GM18520 (cell line): Measurements from ENCODE around the gene PRKN.

Experiments
- ATAC-seq: cut with Tn5 transposase; IDR thresholded peaks from one replicate; pipeline ENCODE4 v1.9.1; 2021; ENCODE audit not compliant: unreplicated experiment

PRKN gene

GRCh38 chr6:162256361-162256760 lies 471.2 kb downstream of the PRKN start:
- ATAC-seq = no peak

- ATAC-seq = no peak
These were observed 476.3 kb downstream of the PRKN start for GRCh38 chr6:162251257-162251656.

GRCh38 chr6:162249907-162250642 lies 477.5 kb downstream of the PRKN start:
- no peak for ATAC-seq

- ATAC-seq = no peak
These were observed 481.6 kb downstream of the PRKN start for GRCh38 chr6:162245830-162246420.

GRCh38 chr6:162244031-162244430 lies 483.5 kb downstream of the PRKN start:
- ATAC-seq = no peak

- ATAC-seq = no peak
These were observed 484.7 kb downstream of the PRKN start for GRCh38 chr6:162242915-162243314.

- ATAC-seq = no peak
These were observed 488.2 kb downstream of the PRKN start for GRCh38 chr6:162239330-162239729.

GRCh38 chr6:162238675-162239074 lies 488.9 kb downstream of the PRKN start:
- ATAC-seq = no peak

- no peak for ATAC-seq
These were observed 490.2 kb downstream of the PRKN start for GRCh38 chr6:162237331-162237730.

GRCh38 chr6:162234631-162235030 lies 492.9 kb downstream of the PRKN start:
- ATAC-seq = no peak

- ATAC-seq = no peak
These were observed 497.3 kb downstream of the PRKN start for GRCh38 chr6:162230147-162230752.

- no peak for ATAC-seq
These were observed 498.5 kb downstream of the PRKN start for GRCh38 chr6:162229093-162229492.

- no peak for ATAC-seq
These were observed 500.8 kb downstream of the PRKN start for GRCh38 chr6:162226803-162227202.

- ATAC-seq = no peak
These were observed 505.0 kb downstream of the PRKN start for GRCh38 chr6:162222521-162222920.

GRCh38 chr6:162220876-162221275 lies 506.7 kb downstream of the PRKN start:
- no peak for ATAC-seq

GRCh38 chr6:162219266-162219665 lies 508.3 kb downstream of the PRKN start:
- ATAC-seq = no peak

GRCh38 chr6:162217811-162218493 lies 509.6 kb downstream of the PRKN start:
- no peak for ATAC-seq

GRCh38 chr6:162217058-162217457 lies 510.5 kb downstream of the PRKN start:
- ATAC-seq = no peak

GRCh38 chr6:162211777-162212176 lies 515.8 kb downstream of the PRKN start:
- no peak for ATAC-seq

GRCh38 chr6:162211022-162211421 lies 516.5 kb downstream of the PRKN start:
- no peak for ATAC-seq

- no peak for ATAC-seq
These were observed 524.3 kb downstream of the PRKN start for GRCh38 chr6:162203287-162203686.
